ENCODE data around the gene HEATR9. TPM values are rescaled to one million over a fixed set of nuclear protein-coding genes. Genes with fewer than 3 reads are reported as not detected.

The HEATR9 gene
- total and polyA plus RNA-seq, 3 donors from 2014 or later = 6.1 to 28.3 (median 7.8) TPM

GRCh38 chr17:35875072-35875799 lies 6.5 kb upstream of the HEATR9 start:
- Histone ChIP-seq H3K27ac (no peak overlapping the region), H3K4me1 (no peaks in the 10 kb centered on the region), H3K4me3 (no peak overlapping the region), H3K36me3 (ENCODE audit: low read depth, missing control alignments) (no peaks in the 10 kb centered on the region), H3K9me3 (no peaks in the 10 kb centered on the region), H3K27me3 (no peaks in the 10 kb centered on the region)
- TF ChIP-seq POLR2A (IDR thresholded peaks at IDR 0.05) = no peak
- TF ChIP-seq, protein P1, sequence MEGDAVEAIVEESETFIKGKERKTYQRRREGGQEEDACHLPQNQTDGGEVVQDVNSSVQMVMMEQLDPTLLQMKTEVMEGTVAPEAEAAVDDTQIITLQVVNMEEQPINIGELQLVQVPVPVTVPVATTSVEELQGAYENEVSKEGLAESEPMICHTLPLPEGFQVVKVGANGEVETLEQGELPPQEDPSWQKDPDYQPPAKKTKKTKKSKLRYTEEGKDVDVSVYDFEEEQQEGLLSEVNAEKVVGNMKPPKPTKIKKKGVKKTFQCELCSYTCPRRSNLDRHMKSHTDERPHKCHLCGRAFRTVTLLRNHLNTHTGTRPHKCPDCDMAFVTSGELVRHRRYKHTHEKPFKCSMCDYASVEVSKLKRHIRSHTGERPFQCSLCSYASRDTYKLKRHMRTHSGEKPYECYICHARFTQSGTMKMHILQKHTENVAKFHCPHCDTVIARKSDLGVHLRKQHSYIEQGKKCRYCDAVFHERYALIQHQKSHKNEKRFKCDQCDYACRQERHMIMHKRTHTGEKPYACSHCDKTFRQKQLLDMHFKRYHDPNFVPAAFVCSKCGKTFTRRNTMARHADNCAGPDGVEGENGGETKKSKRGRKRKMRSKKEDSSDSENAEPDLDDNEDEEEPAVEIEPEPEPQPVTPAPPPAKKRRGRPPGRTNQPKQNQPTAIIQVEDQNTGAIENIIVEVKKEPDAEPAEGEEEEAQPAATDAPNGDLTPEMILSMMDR (IDR thresholded peaks at IDR 0.05) = no peak
- intact Hi-C loops (cut with DNase I; ENCODE audit: low total_unique reads) = no loop called here
- 62 to 66% methylated on average over 5 of the region's 5 CpGs for WGBS, 2 donors
- DNase-seq = no peak

DNA sequence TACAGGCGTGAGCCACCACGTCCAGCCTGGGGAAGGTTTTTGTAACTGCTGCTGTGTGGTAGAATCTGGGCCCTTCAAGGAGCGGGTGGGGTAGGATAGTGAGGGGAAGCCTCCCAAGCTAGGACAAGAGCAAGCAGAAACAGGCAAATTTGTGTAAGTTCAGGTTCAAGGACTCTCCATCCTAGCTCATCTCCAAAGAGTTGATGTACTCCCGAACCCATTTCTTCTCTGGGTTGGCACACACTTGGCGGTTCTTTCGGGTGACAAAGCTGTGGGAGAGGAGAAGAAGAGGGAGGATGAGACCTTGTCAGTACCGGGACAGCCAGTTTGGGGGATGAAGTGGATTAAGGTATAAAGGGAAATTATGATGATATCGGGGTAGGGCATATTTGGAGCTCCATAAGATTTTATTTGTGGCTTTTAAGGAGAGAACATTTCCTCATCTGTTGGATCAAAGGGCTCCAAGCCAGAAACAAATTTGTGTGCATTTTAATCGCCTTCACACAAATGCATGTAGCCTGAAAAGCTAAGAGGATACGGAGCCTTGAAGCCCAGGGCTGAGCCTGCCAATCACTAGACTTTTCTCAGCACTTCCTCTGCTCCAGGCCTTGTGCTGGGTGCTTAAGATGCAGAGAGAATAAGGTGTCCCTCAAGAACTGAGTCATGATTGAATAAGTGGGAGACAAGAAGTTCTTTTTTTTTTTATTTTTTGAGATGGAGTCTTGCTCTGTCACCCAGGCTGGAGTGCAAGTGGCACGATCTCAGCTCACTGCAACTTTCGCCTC lies 3.7 kb upstream of the HEATR9 start:
- Histone ChIP-seq H3K27me3 (no peaks in the 10 kb centered on the region), H3K4me3 (no peak overlapping the region), H3K9me3 (no peaks in the 10 kb centered on the region), H3K4me1 (no peaks in the 10 kb centered on the region), H3K36me3 (ENCODE audit: low read depth, missing control alignments) (no peaks in the 10 kb centered on the region), H3K27ac (no peak overlapping the region)
- intact Hi-C loops (cut with DNase I; ENCODE audit: low total_unique reads) = no loop called here
- WGBS, 2 donors = 92 to 94% methylated on average over 12 of the region's 12 CpGs
- TF ChIP-seq, protein P1 (IDR thresholded peaks at IDR 0.05) = no peak
- TF ChIP-seq POLR2A (IDR thresholded peaks at IDR 0.05) = no peak
- DNase-seq = no peak

GRCh38 chr17:35870906-35871819 lies 2.5 kb upstream of the HEATR9 start:
- WGBS, 2 donors = 79% methylated on average over 8 of the region's 8 CpGs
- H3K4me3 ChIP-seq = no peak overlapping the region
- no peaks in the 10 kb centered on the region for H3K4me1 ChIP-seq
- no peaks in the 10 kb centered on the region for H3K36me3 ChIP-seq (ENCODE audit: low read depth, missing control alignments)
- no peaks in the 10 kb centered on the region for H3K9me3 ChIP-seq
- no peak for DNase-seq
- TF ChIP-seq, protein P1 (IDR thresholded peaks at IDR 0.05) = no peak
- no peak for TF ChIP-seq POLR2A (IDR thresholded peaks at IDR 0.05)
- H3K27ac ChIP-seq = no peak overlapping the region
- intact Hi-C loops (cut with DNase I; ENCODE audit: low total_unique reads) = no loop called here
- H3K27me3 ChIP-seq = no peaks in the 10 kb centered on the region

- WGBS, 2 donors = 92 to 96% methylated on average over 3 of the region's 3 CpGs
- TF ChIP-seq POLR2A (IDR thresholded peaks at IDR 0.05) = no peak
- TF ChIP-seq, protein P1 (IDR thresholded peaks at IDR 0.05) = no peak
- Histone ChIP-seq H3K4me1 (no peaks in the 10 kb centered on the region), H3K4me3 (no peak overlapping the region), H3K27ac (no peak overlapping the region), H3K9me3 (no peaks in the 10 kb centered on the region), H3K27me3 (no peaks in the 10 kb centered on the region), H3K36me3 (ENCODE audit: low read depth, missing control alignments) (no peaks in the 10 kb centered on the region)
- DNase-seq = no peak
- intact Hi-C loops (cut with DNase I; ENCODE audit: low total_unique reads) = no loop called here
These were observed 1.1 kb downstream of the HEATR9 start for GRCh38 chr17:35867574-35867973.

Data from testis (tissue), 3 donors.